ENCODE results near the gene SH3RF3.

The SH3RF3 gene

GRCh38 chr2:109435901-109436598 lies 307.0 kb downstream of the SH3RF3 start:
- DNase-seq (ENCODE audit: low spot score): peak; percentile 98
- Histone ChIP-seq H3K4me3 (no peak overlapping the region), H3K27ac (peak overlapping the region; percentile 91 to 99)
- no peak for TF ChIP-seq CTCF (IDR thresholded peaks at IDR 0.05)

- TF ChIP-seq CTCF (IDR thresholded peaks at IDR 0.05): no peak
- DNase-seq (ENCODE audit: low spot score): no peak
- Histone ChIP-seq H3K27ac (peak overlapping the region; percentile 91 to 99), H3K4me3 (peak overlapping the region; percentile 31)
Measured at GRCh38 chr2:109436610-109437225, 307.7 kb downstream of the SH3RF3 start.

GRCh38 chr2:109437325-109438090 lies 308.5 kb downstream of the SH3RF3 start:
- Histone ChIP-seq H3K4me3 (no peak overlapping the region), H3K27ac (peak overlapping the region; percentile 91 to 99)
- TF ChIP-seq CTCF (IDR thresholded peaks at IDR 0.05): no peak
- DNase-seq (ENCODE audit: low spot score): no peak

DNA sequence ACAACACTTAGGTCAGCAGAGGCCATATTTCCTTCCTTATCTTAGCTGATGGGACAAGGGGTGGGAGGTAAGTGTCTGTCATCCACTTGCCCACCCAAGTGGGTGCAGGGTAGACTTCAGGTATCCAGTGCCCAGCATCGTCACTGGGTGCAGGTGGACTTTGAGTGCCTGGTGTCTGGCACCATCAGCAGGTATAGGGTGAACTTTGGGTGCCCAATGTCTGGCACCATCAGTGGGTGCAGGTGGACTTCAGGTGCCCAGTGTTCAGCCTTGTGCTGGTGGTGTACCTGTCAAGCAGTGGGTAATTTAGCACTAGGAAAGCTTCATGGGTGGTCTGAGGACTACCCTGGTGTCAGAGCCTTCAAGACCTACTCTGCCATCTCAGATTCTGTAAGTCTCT lies 309.1 kb downstream of the SH3RF3 start:
- TF ChIP-seq CTCF (IDR thresholded peaks at IDR 0.05): no peak
- Histone ChIP-seq H3K4me3 (no peak overlapping the region), H3K27ac (peak overlapping the region; percentile 91 to 99)
- no peak for DNase-seq (ENCODE audit: low spot score)

DNA sequence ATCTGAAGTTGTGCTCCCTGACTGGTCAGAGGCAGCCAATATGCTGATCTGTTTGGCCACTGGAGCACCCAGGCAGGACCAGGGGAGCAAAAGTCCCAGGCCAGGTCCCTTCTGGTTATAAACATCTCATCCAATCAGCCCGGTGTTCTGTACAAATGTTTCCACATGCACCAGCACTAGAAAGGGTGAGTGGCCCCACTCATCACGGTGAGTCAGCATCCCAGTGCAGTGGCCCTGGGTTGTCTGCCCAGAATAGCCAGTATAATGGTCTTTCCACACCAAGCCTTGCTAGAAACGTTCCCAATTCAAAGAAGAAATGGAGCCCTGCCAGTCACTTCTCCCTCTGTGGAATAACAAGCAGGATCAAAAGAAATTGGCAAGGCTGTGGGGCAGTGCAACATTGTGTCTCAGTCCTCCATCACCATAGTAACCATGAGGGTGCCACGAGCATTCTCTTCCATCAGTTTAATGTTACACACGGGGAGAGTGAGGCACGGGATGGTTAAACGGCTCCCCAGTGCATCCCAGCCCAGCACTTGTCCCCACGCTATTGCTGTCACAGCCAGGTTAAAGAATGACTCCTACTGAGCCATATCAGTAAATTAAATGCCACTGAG lies 309.9 kb downstream of the SH3RF3 start:
- Histone ChIP-seq H3K27ac (peak overlapping the region; percentile 91 to 99), H3K4me3 (no peak overlapping the region)
- DNase-seq (ENCODE audit: low spot score): peak; percentile 91
- no peak for TF ChIP-seq CTCF (IDR thresholded peaks at IDR 0.05)

DNA sequence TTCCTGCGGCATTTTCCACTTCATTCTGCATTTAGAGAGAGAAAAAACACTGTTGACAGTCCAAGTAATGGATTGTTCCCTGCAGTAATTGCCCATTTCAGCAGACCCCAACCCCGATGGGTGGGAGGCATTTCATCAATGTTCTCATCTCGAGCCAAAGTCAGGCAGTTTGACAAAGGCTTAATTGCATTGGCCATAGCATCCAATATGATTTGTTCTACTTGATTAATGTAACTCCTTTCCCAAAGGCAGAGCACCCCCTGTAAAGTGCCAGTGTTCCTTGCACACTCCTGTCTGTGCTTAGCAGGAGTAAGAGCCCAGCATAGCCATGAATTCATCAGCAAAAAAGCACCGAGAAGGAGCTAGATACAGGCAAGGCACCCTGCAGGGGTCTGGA lies 310.4 kb downstream of the SH3RF3 start:
- peak overlapping the region; percentile 91 to 99 for H3K27ac ChIP-seq
- no peak overlapping the region for H3K4me3 ChIP-seq
- peak; percentile 53 for DNase-seq (ENCODE audit: low spot score)
- TF ChIP-seq CTCF (IDR thresholded peaks at IDR 0.05): no peak
